Stimulated activated CD4-positive, alpha-beta T cell treated with anti-CD3 and anti-CD28 coated beads, Interleukin-15, amount 100 ng/mL, for 24 hours (primary cell): ENCODE measurements around the gene LMF1.

Experiments used
- DNase-seq: peaks from one replicate; pipeline ENCODE4 v3.0.0-alpha.2; 2020

Gene LMF1

GRCh38 chr16:910181-910580 is 60.6 kb downstream of the LMF1 start:
- no peak for DNase-seq

GRCh38 chr16:909281-910000 is 61.3 kb downstream of the LMF1 start:
- DNase-seq, result no peak

GRCh38 chr16:908526-909155 is 62.1 kb downstream of the LMF1 start:
- DNase-seq, result no peak

- no peak for DNase-seq
These were observed 62.9 kb downstream of the LMF1 start for GRCh38 chr16:907842-908241.

GRCh38 chr16:907361-907760 is 63.4 kb downstream of the LMF1 start:
- no peak for DNase-seq

- DNase-seq, result no peak
These were observed 64.5 kb downstream of the LMF1 start for GRCh38 chr16:906296-906695.

GRCh38 chr16:901715-902601 is 68.8 kb downstream of the LMF1 start:
- no peak for DNase-seq

GRCh38 chr16:901149-901548 is 69.6 kb downstream of the LMF1 start:
- DNase-seq, result no peak

- no peak for DNase-seq
These were observed 70.6 kb downstream of the LMF1 start for GRCh38 chr16:900211-900610.

- DNase-seq, result no peak
These were observed 71.1 kb downstream of the LMF1 start for GRCh38 chr16:899683-900060.

- no peak for DNase-seq
These were observed 71.8 kb downstream of the LMF1 start for GRCh38 chr16:898761-899682.

- DNase-seq, result no peak
These were observed 72.6 kb downstream of the LMF1 start for GRCh38 chr16:898216-898615.

- DNase-seq, result no peak
These were observed 73.1 kb downstream of the LMF1 start for GRCh38 chr16:897701-898100.

GRCh38 chr16:897200-897543 is 73.6 kb downstream of the LMF1 start:
- DNase-seq, result no peak

- DNase-seq, result no peak
These were observed 74.3 kb downstream of the LMF1 start for GRCh38 chr16:896261-897199.

- DNase-seq, result no peak
These were observed 75.4 kb downstream of the LMF1 start for GRCh38 chr16:895371-895770.

- DNase-seq, result peak; percentile 12
These were observed 75.9 kb downstream of the LMF1 start for GRCh38 chr16:894841-895240.

GRCh38 chr16:894136-894535 is 76.6 kb downstream of the LMF1 start:
- no peak for DNase-seq

- DNase-seq, result no peak
These were observed 77.4 kb downstream of the LMF1 start for GRCh38 chr16:893360-893759.

- DNase-seq, result no peak
These were observed 78.1 kb downstream of the LMF1 start for GRCh38 chr16:892536-893255.

- no peak for DNase-seq
These were observed 78.8 kb downstream of the LMF1 start for GRCh38 chr16:892006-892405.
